ENCODE results near the gene NSUN4. TPM values are rescaled to one million over a fixed set of nuclear protein-coding genes. Genes with fewer than 3 reads are reported as not detected.
"Not testable (repeated sequence)": the region's sequence is repeated elsewhere in the genome, so short reads cannot be mapped to it uniquely, and the experiment has no call there.

The NSUN4 gene
- 10 to 100 TPM; 25.6 to 26.0 (median 25.8) TPM for polyA plus RNA-seq (ENCODE audit: insufficient read length in 4 of 4)

GRCh38 chr1:46340404-46341221, at the start of gene NSUN4:
NSUN4 (plus strand) TSS chr1:46340807; CDS start chr1:46340827, 20 bp downstream.
- DNase-seq (ENCODE audit: low read depth in 4 of 4, low spot score in 3 of 4) = peak; percentile 86 to 94 (median 92)

GRCh38 chr1:46295306-46295705, 45.3 kb upstream of the NSUN4 start:
- DNase-seq (ENCODE audit: low read depth in 4 of 4, low spot score in 3 of 4) = no peak

GRCh38 chr1:46298387-46298786, 42.2 kb upstream of the NSUN4 start:
- no peak for DNase-seq (ENCODE audit: low read depth in 4 of 4, low spot score in 3 of 4)

- DNase-seq (ENCODE audit: low read depth in 4 of 4, low spot score in 3 of 4) = no peak
Observed at GRCh38 chr1:46300673-46301405, 39.8 kb upstream of the NSUN4 start.

GRCh38 chr1:46301406-46301807, 39.2 kb upstream of the NSUN4 start:
- peak in 1 of 4 donors; percentile 7 for DNase-seq (ENCODE audit: low read depth in 4 of 4, low spot score in 3 of 4)

- peak in 3 of 4 donors; percentile 31 to 48 (median 40) for DNase-seq (ENCODE audit: low read depth in 4 of 4, low spot score in 3 of 4)
Observed at GRCh38 chr1:46301808-46302640, 38.6 kb upstream of the NSUN4 start.

- peak in 1 of 4 donors; percentile 56 for DNase-seq (ENCODE audit: low read depth in 4 of 4, low spot score in 3 of 4)
Observed at GRCh38 chr1:46302641-46303037, 38.0 kb upstream of the NSUN4 start.

GRCh38 chr1:46303038-46303871, 37.4 kb upstream of the NSUN4 start, which contains the start of the genes LRRC41 and UQCRH:
LRRC41 (minus strand) TSS chr1:46303616; CDS start chr1:46303322, 294 bp downstream.
UQCRH (plus strand) TSS chr1:46303698; CDS start chr1:46303767, 69 bp downstream.
- peak; percentile 90 to 98 (median 91) for DNase-seq (ENCODE audit: low read depth in 4 of 4, low spot score in 3 of 4)

- DNase-seq (ENCODE audit: low read depth in 4 of 4, low spot score in 3 of 4) = peak in 1 of 4 donors; percentile 8
Observed at GRCh38 chr1:46303872-46304326, 36.7 kb upstream of the NSUN4 start.

GRCh38 chr1:46306159-46306530, 34.5 kb upstream of the NSUN4 start:
- DNase-seq (ENCODE audit: low read depth in 4 of 4, low spot score in 3 of 4) = no peak

GRCh38 chr1:46309401-46310159, 31.0 kb upstream of the NSUN4 start:
- DNase-seq (ENCODE audit: low read depth in 4 of 4, low spot score in 3 of 4) = no peak

GRCh38 chr1:46310321-46310720, 30.3 kb upstream of the NSUN4 start:
- DNase-seq (ENCODE audit: low read depth in 4 of 4, low spot score in 3 of 4) = no peak

- DNase-seq (ENCODE audit: low read depth in 4 of 4, low spot score in 3 of 4) = no peak
Observed at GRCh38 chr1:46315669-46316403, 24.8 kb upstream of the NSUN4 start.

GRCh38 chr1:46317323-46317722, 23.3 kb upstream of the NSUN4 start:
- DNase-seq (ENCODE audit: low read depth in 4 of 4, low spot score in 3 of 4) = no peak

- DNase-seq (ENCODE audit: low read depth in 4 of 4, low spot score in 3 of 4) = not testable (repeated sequence)
Observed at GRCh38 chr1:46319301-46319700, 21.3 kb upstream of the NSUN4 start.

GRCh38 chr1:46319960-46320914, 20.4 kb upstream of the NSUN4 start:
- DNase-seq (ENCODE audit: low read depth in 4 of 4, low spot score in 3 of 4) = not testable (repeated sequence)

- DNase-seq (ENCODE audit: low read depth in 4 of 4, low spot score in 3 of 4) = not testable (repeated sequence)
Observed at GRCh38 chr1:46322191-46322590, 18.4 kb upstream of the NSUN4 start.

Measured in right renal pelvis (tissue), 4 donors.